Measurements from ENCODE around the gene PPP5C. TPM values are rescaled to one million over a fixed set of nuclear protein-coding genes. Genes with fewer than 3 reads are reported as not detected.

PPP5C gene
- total RNA-seq, 4 donors from 2014 or later = 39.9 to 74.7 (median 61.9) TPM

- no peak for DNase-seq (ENCODE audit: extremely low spot score)
- no peaks in the 10 kb centered on the region for H3K27me3 ChIP-seq
- peaks cover 30 to 93% (median 78%) of the 10 kb centered on the region in 4 donors for H3K36me3 ChIP-seq
- H3K4me3 ChIP-seq = no peak overlapping the region
- WGBS = 94% methylated on average over 7 of the region's 7 CpGs
- H3K4me1 ChIP-seq = peaks cover 8 to 24% (median 15%) of the 10 kb centered on the region in 4 donors
- intact Hi-C loops (cut with DNase I) = no loop called here
- no peaks in the 10 kb centered on the region for H3K9me3 ChIP-seq
- H3K27ac ChIP-seq (replicated peaks in 1 of 4) = no peak overlapping the region
- no peak for TF ChIP-seq POLR2A (IDR thresholded peaks at IDR 0.05; ENCODE audit: low read depth)
- no peak for TF ChIP-seq CTCF (IDR thresholded peaks at IDR 0.05)
- TF ChIP-seq POLR2AphosphoS5 (IDR thresholded peaks at IDR 0.05) = no peak
- no peak for TF ChIP-seq EP300 (IDR thresholded peaks at IDR 0.05)
Observed at GRCh38 chr19:46383846-46384245, 37.0 kb downstream of the PPP5C start.

- Histone ChIP-seq H3K27ac (replicated peaks in 1 of 4) (no peak overlapping the region), H3K9me3 (no peaks in the 10 kb centered on the region), H3K27me3 (no peaks in the 10 kb centered on the region), H3K4me3 (no peak overlapping the region), H3K4me1 (peaks cover 3 to 18% (median 10%) of the 10 kb centered on the region in 4 donors), H3K36me3 (peaks cover 34 to 95% (median 81%) of the 10 kb centered on the region in 4 donors)
- no peak for DNase-seq (ENCODE audit: extremely low spot score)
- intact Hi-C loops (cut with DNase I) = no loop called here
- TF ChIP-seq CTCF (IDR thresholded peaks at IDR 0.05) (no peak), POLR2AphosphoS5 (IDR thresholded peaks at IDR 0.05) (no peak), EP300 (IDR thresholded peaks at IDR 0.05) (no peak), POLR2A (IDR thresholded peaks at IDR 0.05; ENCODE audit: low read depth) (no peak)
- WGBS = 88% methylated on average over 11 of the region's 11 CpGs
Observed at GRCh38 chr19:46384396-46384795, 37.5 kb downstream of the PPP5C start.

- H3K4me1 ChIP-seq = peaks cover 0 to 12% (median 7%) of the 10 kb centered on the region in 4 donors
- H3K27ac ChIP-seq (replicated peaks in 1 of 4) = no peak overlapping the region
- 76% methylated on average over 11 of the region's 11 CpGs for WGBS
- H3K36me3 ChIP-seq = peaks cover 44 to 97% (median 91%) of the 10 kb centered on the region in 4 donors
- no peak for DNase-seq (ENCODE audit: extremely low spot score)
- no peaks in the 10 kb centered on the region for H3K27me3 ChIP-seq
- H3K9me3 ChIP-seq = no peaks in the 10 kb centered on the region
- no peak for TF ChIP-seq CTCF (IDR thresholded peaks at IDR 0.05)
- no peak for TF ChIP-seq EP300 (IDR thresholded peaks at IDR 0.05)
- no peak for TF ChIP-seq POLR2A (IDR thresholded peaks at IDR 0.05; ENCODE audit: low read depth)
- TF ChIP-seq POLR2AphosphoS5 (IDR thresholded peaks at IDR 0.05) = no peak
- intact Hi-C loops (cut with DNase I) = no loop called here
- no peak overlapping the region for H3K4me3 ChIP-seq
Observed at GRCh38 chr19:46385636-46386035, 38.7 kb downstream of the PPP5C start.

GRCh38 chr19:46386151-46386550 is 39.3 kb downstream of the PPP5C start:
- TF ChIP-seq CTCF (IDR thresholded peaks at IDR 0.05) (no peak), EP300 (IDR thresholded peaks at IDR 0.05) (no peak), POLR2AphosphoS5 (IDR thresholded peaks at IDR 0.05) (no peak), POLR2A (IDR thresholded peaks at IDR 0.05; ENCODE audit: low read depth) (no peak)
- no peaks in the 10 kb centered on the region for H3K9me3 ChIP-seq

More at GRCh38 chr19:46386151-46386550, 39.3 kb downstream of the PPP5C start:
- Histone ChIP-seq H3K4me3 (no peak overlapping the region), H3K27ac (replicated peaks in 1 of 4) (no peak overlapping the region), H3K4me1 (peaks cover 0 to 12% (median 10%) of the 10 kb centered on the region in 4 donors), H3K36me3 (peaks cover 48 to 100% (median 94%) of the 10 kb centered on the region in 4 donors), H3K27me3 (no peaks in the 10 kb centered on the region)
- intact Hi-C loops (cut with DNase I) = no loop called here
- no peak for DNase-seq (ENCODE audit: extremely low spot score)
- WGBS = 97% methylated on average over 10 of the region's 10 CpGs
